ENCODE results near the gene RAB11FIP4. TPM values are rescaled to one million over a fixed set of nuclear protein-coding genes. Genes with fewer than 3 reads are reported as not detected.

RAB11FIP4 gene
- total RNA-seq, 2 experiments from 2014 or later: 16.7 to 18.7 TPM

GRCh38 chr17:31466096-31466760 lies 74.8 kb downstream of the RAB11FIP4 start:
- H3K4me1 Mint-ChIP-seq: peaks cover 10% of the 10 kb centered on the region
- H3K36me3 Mint-ChIP-seq: no peaks in the 10 kb centered on the region
- H3K27me3 Mint-ChIP-seq: no peaks in the 10 kb centered on the region
- H3K4me3 Mint-ChIP-seq: no peak overlapping the region
- no peak overlapping the region for H3K27ac Mint-ChIP-seq
- no peaks in the 10 kb centered on the region for H3K9me3 Mint-ChIP-seq
- no peak for DNase-seq

- DNase-seq: no peak
- Mint-ChIP-seq H3K27me3 (no peaks in the 10 kb centered on the region), H3K4me3 (no peak overlapping the region), H3K4me1 (peaks cover 10% of the 10 kb centered on the region), H3K9me3 (no peaks in the 10 kb centered on the region), H3K36me3 (no peaks in the 10 kb centered on the region), H3K27ac (no peak overlapping the region)
Measured at GRCh38 chr17:31467502-31468256, 76.2 kb downstream of the RAB11FIP4 start.

DNA sequence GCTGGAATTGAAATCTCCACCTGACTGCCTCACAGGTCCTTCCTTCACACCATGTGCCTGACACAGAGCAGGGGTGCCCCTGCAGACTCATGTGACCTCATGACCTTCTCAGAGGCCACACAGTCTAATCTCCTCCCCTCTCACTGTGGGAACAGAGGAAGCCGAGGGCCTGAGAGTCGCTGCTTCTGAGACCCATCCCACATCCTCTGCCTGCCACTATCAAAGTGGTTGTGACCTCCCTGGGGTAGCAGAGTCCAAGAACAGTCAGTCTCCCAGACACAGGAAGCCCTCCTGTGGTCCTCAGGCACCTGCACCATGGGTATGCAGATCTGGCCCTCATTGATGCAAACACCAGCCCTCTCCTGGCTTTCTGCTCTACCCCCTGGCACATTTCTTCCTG lies 78.5 kb downstream of the RAB11FIP4 start:
- Mint-ChIP-seq H3K4me3 (no peak overlapping the region), H3K9me3 (no peaks in the 10 kb centered on the region), H3K27me3 (no peaks in the 10 kb centered on the region), H3K36me3 (no peaks in the 10 kb centered on the region), H3K27ac (no peak overlapping the region), H3K4me1 (peaks cover 10% of the 10 kb centered on the region)
- DNase-seq: no peak

DNA sequence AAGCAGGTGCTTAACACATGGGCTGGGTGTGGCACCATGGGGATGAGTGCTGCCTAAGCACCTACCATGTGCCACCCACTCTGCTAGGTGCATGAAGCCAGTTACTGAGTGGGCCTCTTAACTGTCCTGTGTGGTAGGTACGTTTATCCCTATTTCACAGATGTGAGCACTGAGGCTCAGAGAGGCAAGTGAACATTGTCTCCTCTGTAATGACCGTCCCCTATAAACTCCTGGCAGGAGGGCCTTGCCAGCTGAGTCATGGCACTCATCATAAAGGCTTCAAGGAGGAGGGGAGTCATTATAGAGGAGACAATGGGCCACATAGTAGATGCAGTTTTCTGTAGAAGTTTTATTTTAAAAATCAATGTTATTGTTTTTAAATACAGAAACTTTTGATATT lies 79.1 kb downstream of the RAB11FIP4 start:
- no peaks in the 10 kb centered on the region for H3K36me3 Mint-ChIP-seq
- H3K4me3 Mint-ChIP-seq: no peak overlapping the region
- no peaks in the 10 kb centered on the region for H3K27me3 Mint-ChIP-seq
- no peak overlapping the region for H3K27ac Mint-ChIP-seq
- no peaks in the 10 kb centered on the region for H3K9me3 Mint-ChIP-seq
- DNase-seq: no peak
- peaks cover 10% of the 10 kb centered on the region for H3K4me1 Mint-ChIP-seq

GRCh38 chr17:31472137-31472536 lies 80.7 kb downstream of the RAB11FIP4 start:
- H3K27me3 Mint-ChIP-seq: no peaks in the 10 kb centered on the region
- H3K36me3 Mint-ChIP-seq: no peaks in the 10 kb centered on the region
- DNase-seq: no peak
- no peak overlapping the region for H3K27ac Mint-ChIP-seq
- H3K9me3 Mint-ChIP-seq: no peaks in the 10 kb centered on the region
- H3K4me3 Mint-ChIP-seq: no peak overlapping the region
- H3K4me1 Mint-ChIP-seq: peaks cover 10% of the 10 kb centered on the region

DNA sequence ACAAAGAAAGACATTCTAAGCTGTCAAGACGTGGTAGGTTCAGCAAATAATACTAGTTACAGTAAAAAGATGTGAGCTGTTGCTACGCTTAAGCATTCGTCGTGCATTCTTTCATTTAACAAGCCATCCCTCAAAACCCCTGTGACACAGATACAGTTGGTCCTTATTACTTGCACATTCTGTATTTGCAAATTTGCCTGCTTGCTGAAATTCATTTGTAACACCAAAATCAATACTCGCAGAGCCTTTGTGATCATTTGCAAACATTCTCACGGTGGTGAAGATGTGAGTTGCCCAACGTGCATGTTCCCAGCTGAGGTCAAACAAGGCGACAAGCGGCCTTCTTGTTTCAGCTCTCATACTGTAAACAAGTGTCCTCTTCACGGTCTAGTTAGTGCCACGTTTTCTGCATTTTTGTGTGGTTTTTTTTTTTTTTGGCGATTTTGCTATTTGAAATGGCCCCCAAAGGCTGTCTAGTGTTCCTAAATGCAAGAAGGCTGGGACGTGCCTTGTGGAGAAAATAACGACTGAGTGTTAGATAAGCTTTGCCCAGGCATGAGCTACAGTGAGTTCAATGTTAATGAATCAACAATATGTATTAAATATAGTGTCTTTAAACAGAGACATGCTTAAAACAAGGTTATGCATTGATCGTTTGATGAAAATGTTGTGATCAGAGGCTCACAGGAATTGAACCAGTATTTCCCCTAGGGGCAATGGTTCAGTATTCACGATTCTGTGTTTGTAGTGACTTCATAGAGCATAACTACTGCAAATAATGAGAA lies 84.1 kb downstream of the RAB11FIP4 start:
- no peaks in the 10 kb centered on the region for H3K36me3 Mint-ChIP-seq
- no peak overlapping the region for H3K27ac Mint-ChIP-seq
- DNase-seq: no peak
- no peaks in the 10 kb centered on the region for H3K9me3 Mint-ChIP-seq
- no peaks in the 10 kb centered on the region for H3K4me1 Mint-ChIP-seq
- H3K4me3 Mint-ChIP-seq: no peak overlapping the region
- no peaks in the 10 kb centered on the region for H3K27me3 Mint-ChIP-seq

DNA sequence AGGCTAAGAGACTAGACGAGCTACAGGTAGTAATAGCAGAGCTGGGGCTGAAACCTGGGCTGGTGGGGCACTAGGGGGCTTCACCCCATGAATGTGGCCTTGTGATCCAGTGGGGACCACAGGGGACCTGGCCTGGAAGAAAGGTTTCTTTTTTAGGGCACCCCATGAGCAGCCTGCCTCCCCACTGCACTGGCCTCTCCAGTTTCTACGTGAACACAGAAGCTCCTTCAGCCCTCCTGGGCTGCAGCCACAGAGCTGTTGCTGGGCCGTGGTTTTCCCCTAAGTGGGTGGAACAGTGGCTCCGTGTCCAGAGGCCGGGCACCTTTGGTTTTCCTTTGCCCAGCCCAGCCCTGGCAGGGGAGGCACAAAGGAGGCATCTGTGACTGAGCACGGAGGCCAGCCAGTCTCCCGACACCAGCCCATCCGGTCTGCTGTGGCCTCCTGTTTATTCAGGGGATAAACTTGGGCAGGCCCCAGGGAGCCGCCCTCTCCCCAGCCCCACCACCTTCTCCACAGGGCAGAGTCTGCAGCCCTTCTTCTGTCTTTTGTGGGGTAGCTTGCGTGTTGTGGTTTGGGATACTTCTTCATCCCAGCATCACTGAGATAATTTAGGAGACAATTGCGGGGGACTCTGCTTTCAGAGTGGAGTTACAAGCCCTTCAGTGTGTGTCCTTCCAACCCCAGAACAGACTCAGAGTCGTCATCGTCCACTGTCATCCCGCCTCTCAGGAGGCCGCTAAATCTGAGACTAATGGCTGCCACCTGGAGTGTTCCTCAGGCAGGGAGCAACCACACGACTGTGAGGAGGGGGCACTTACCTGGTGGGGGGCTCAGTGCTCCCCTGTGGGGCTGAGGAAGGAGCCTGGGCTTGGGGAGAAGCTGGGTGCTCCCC lies 85.3 kb downstream of the RAB11FIP4 start:
- Mint-ChIP-seq H3K4me3 (no peak overlapping the region), H3K4me1 (no peaks in the 10 kb centered on the region), H3K27me3 (no peaks in the 10 kb centered on the region), H3K27ac (no peak overlapping the region), H3K36me3 (no peaks in the 10 kb centered on the region), H3K9me3 (no peaks in the 10 kb centered on the region)
- DNase-seq: no peak

DNA sequence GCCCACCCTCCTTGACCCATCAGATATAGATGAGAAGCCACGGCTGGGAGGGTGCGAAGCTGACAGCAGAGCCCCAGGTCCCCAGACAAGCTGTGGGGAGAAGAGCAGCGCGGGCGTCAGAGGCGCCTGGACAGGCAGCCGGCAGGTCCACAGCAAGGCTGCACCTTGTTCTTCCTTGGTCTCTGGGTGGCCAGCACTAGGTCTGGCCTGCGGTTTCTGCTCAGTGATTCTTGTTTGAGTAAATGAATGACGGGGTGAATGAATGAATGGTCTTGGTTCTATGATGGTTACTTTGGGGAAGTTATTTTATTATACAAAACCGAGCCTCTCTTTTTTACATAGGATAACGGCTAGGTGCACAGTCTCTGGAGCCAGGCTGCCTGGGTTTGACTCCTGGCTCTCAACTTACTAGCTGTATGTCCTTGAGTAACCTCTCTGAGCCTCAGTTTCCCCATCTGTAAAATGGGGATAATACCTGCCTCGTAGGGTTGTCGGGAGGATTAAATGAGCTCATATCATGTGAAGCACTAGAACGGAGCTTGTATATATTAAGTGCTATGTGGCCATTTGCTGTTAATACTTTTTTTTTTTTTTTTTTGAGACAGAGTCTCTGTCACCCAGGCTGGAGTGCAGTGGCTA lies 86.1 kb downstream of the RAB11FIP4 start:
- H3K27me3 Mint-ChIP-seq: no peaks in the 10 kb centered on the region
- DNase-seq: no peak
- H3K27ac Mint-ChIP-seq: no peak overlapping the region
- H3K36me3 Mint-ChIP-seq: no peaks in the 10 kb centered on the region
- no peaks in the 10 kb centered on the region for H3K4me1 Mint-ChIP-seq
- no peaks in the 10 kb centered on the region for H3K9me3 Mint-ChIP-seq
- no peak overlapping the region for H3K4me3 Mint-ChIP-seq

GRCh38 chr17:31479062-31479408 lies 87.6 kb downstream of the RAB11FIP4 start:
- H3K4me1 Mint-ChIP-seq: no peaks in the 10 kb centered on the region
- H3K36me3 Mint-ChIP-seq: no peaks in the 10 kb centered on the region
- H3K27me3 Mint-ChIP-seq: no peaks in the 10 kb centered on the region
- H3K9me3 Mint-ChIP-seq: no peaks in the 10 kb centered on the region
- DNase-seq: no peak
- H3K4me3 Mint-ChIP-seq: no peak overlapping the region
- no peak overlapping the region for H3K27ac Mint-ChIP-seq

DNA sequence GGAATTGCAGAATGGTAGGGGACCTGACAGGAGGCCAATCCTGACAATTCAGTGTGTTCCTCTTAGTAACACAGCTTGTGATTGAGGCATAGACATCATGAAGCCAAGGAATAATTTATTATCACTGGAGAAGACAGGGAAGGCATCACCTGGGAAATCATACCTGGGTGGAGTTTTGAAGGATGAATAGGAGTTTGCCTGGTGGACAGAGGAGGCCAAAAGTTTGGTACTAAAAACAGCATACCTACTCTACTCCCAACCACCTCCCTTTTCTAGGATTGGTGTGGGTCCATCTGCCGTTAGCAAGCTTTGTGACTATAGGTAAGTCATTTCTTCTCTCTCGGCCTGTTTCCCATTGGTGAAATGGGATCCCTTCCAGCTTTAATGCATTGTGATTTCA lies 88.0 kb downstream of the RAB11FIP4 start:
- Mint-ChIP-seq H3K9me3 (no peaks in the 10 kb centered on the region), H3K4me1 (no peaks in the 10 kb centered on the region), H3K27me3 (no peaks in the 10 kb centered on the region), H3K27ac (no peak overlapping the region), H3K36me3 (no peaks in the 10 kb centered on the region), H3K4me3 (no peak overlapping the region)
- DNase-seq: no peak

GRCh38 chr17:31480067-31480466 lies 88.6 kb downstream of the RAB11FIP4 start:
- no peaks in the 10 kb centered on the region for H3K27me3 Mint-ChIP-seq
- H3K4me1 Mint-ChIP-seq: no peaks in the 10 kb centered on the region
- no peaks in the 10 kb centered on the region for H3K36me3 Mint-ChIP-seq
- no peak overlapping the region for H3K27ac Mint-ChIP-seq
- no peak overlapping the region for H3K4me3 Mint-ChIP-seq
- no peak for DNase-seq
- H3K9me3 Mint-ChIP-seq: no peaks in the 10 kb centered on the region

DNA sequence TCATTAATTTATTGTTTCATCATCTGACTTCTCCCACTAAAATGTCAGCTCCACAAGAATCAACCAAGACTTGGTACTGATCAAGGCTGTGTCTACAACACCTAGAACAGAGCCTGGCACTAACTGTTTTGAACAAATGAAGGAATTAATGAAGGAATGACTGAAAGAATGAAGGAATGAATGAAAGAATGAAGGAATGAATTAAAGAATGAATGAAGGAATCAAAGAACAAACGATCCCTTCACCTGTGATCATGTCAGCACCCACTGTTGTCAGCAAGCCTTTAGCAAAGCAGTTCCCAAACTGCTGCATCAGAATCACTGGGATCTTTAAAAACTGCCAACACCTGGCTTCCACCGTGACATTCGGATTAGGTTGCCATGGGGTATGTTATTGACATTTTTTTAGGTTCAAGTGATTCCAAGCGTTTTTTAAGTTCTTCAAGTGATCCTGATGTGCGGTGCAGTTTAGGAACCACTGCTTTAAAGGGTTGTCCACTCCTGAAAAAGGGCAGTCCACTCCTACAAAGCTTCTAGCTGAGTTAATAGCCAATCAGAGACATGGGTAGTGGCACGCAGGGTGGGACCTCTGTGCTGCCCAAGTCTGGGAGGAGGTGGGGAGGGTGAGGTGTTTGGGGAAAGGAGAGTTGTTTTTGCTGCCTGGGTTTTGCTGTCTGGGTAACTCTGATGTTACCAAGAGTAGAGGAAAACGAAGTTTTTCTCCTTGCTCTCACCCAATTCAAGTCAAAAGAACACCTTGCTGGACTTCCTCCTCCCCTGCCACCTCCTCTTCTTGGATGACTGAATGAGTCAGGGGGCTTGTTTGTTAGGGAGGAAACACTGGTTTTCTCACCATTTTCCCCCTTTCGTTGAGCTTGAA lies 89.7 kb downstream of the RAB11FIP4 start:
- Mint-ChIP-seq H3K27ac (no peak overlapping the region), H3K9me3 (no peaks in the 10 kb centered on the region), H3K36me3 (no peaks in the 10 kb centered on the region), H3K27me3 (no peaks in the 10 kb centered on the region), H3K4me1 (no peaks in the 10 kb centered on the region), H3K4me3 (no peak overlapping the region)
- no peak for DNase-seq

DNA sequence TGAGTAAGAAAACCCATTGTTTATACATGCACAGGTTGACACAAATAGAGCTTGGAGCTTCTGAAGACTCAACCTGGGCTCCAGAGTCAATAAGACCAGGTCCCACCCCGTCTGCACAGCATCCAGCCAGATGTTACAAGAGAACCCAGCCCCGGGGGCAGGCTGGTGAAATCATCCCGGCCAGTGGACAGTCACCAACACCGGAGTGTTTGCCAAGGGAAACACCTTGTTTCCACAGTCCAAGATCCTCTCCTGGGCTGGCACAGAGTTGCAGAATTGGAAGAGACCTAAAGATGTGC lies 90.3 kb downstream of the RAB11FIP4 start:
- DNase-seq: no peak
- Mint-ChIP-seq H3K27me3 (no peaks in the 10 kb centered on the region), H3K4me3 (no peak overlapping the region), H3K4me1 (peaks cover 1% of the 10 kb centered on the region), H3K36me3 (no peaks in the 10 kb centered on the region), H3K27ac (no peak overlapping the region), H3K9me3 (no peaks in the 10 kb centered on the region)

DNA sequence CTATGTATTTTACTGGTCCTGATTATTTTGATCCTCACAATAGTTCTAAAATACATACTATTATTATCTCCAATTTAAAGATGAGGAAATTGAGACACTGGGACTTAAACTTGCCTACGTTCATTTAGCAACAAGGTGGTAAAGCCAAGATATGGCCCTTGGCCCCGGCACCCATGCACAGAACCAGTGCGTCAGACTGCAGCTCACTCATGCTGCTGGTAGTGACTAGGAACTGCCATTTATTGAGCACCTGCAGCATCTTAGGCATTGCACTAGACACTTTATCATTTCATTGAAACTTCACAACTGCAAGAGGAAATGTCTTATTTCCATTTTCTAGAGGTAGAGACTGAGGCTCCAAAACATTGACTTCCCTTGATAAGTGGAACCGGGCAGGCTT lies 93.3 kb downstream of the RAB11FIP4 start:
- Mint-ChIP-seq H3K27ac (no peak overlapping the region), H3K4me1 (peaks cover 21% of the 10 kb centered on the region), H3K4me3 (no peak overlapping the region), H3K27me3 (no peaks in the 10 kb centered on the region), H3K36me3 (no peaks in the 10 kb centered on the region), H3K9me3 (no peaks in the 10 kb centered on the region)
- no peak for DNase-seq

All from activated naive CD8-positive, alpha-beta T cell treated with anti-CD3 and anti-CD28 coated beads for 36 hours (primary cell).